ENCODE measurements around the gene CSMD2. TPM values are rescaled to one million over a fixed set of nuclear protein-coding genes. Genes with fewer than 3 reads are reported as not detected.

The CSMD2 gene
- total RNA-seq = under 1 TPM in 3 of 4 donors, not detected in 1; 0.16 to 1.00 (median 0.27) TPM

- Histone ChIP-seq H3K27ac (peak within 1 kb of the TSS in 1 of 4 donors; percentile 30), H3K4me1 (peaks cover 0 to 34% (median 17%) of the 10 kb centered on the region in 4 donors), H3K36me3 (no peaks in the 10 kb centered on the region), H3K4me3 (peak within 1 kb of the TSS in 3 of 4 donors; percentile 20 to 42 (median 24)), H3K9me3 (no peaks in the 10 kb centered on the region), H3K27me3 (peaks cover 92% of the 10 kb centered on the region)
- in situ Hi-C loops (cut with MboI; ENCODE audit: low pct_ligation_motif_present in 1 of 4, low pct_unique_long_range_greater_than_20kb in 1 of 4, low sequenced_read_pairs in 3 of 4) (loop anchor here in 1 of 4 donors (25.0 kb wide), 1 partner anchor 528 kb away; no protein-coding TSS in a partner anchor), intact Hi-C loops (cut with DNase I; ENCODE audit: low total_unique reads) (loop anchor here (10.0 kb wide), 1 partner anchor 530 kb away; no protein-coding TSS in a partner anchor)
- no peak for TF ChIP-seq EP300 (IDR thresholded peaks at IDR 0.05; ENCODE audit: low read depth)
- no peak for TF ChIP-seq POLR2A (IDR thresholded peaks at IDR 0.05)
- TF ChIP-seq POLR2AphosphoS5 (IDR thresholded peaks at IDR 0.05) = no peak
- TF ChIP-seq CTCF (IDR thresholded peaks at IDR 0.05) = no peak
- 6% methylated on average over 63 of the region's 78 CpGs; no CpG with 5 or more reads in 1 of the 2 donors for WGBS, 2 donors (ENCODE audit: low coverage in 1 of 2)
- DNase-seq = no peak
Measured at GRCh38 chr1:34164771-34165391, at the start of gene CSMD2. Gene CSMD2 (minus strand): TSS chr1:34165230. CDS start chr1:34165097, 133 bp downstream.

- H3K36me3 ChIP-seq = no peaks in the 10 kb centered on the region
- no peak overlapping the region for H3K27ac ChIP-seq
- no peaks in the 10 kb centered on the region for H3K4me1 ChIP-seq
- H3K9me3 ChIP-seq = no peaks in the 10 kb centered on the region
- DNase-seq = no peak
- TF ChIP-seq POLR2AphosphoS5 (IDR thresholded peaks at IDR 0.05) (no peak), EP300 (IDR thresholded peaks at IDR 0.05; ENCODE audit: low read depth) (no peak), POLR2A (IDR thresholded peaks at IDR 0.05) (no peak), CTCF (IDR thresholded peaks at IDR 0.05) (no peak)
- WGBS, 2 donors (ENCODE audit: low coverage in 1 of 2) = 47 to 54% methylated on average over 3 of the region's 3 CpGs
- no peaks in the 10 kb centered on the region for H3K27me3 ChIP-seq
- in situ Hi-C loops (cut with MboI; ENCODE audit: low pct_ligation_motif_present in 1 of 4, low pct_unique_long_range_greater_than_20kb in 1 of 4, low sequenced_read_pairs in 3 of 4) = no loop called here
- H3K4me3 ChIP-seq = no peak overlapping the region
- intact Hi-C loops (cut with DNase I; ENCODE audit: low total_unique reads) = no loop called here
Measured at GRCh38 chr1:34213956-34214355, 48.9 kb upstream of the CSMD2 start.

- Histone ChIP-seq H3K36me3 (no peaks in the 10 kb centered on the region), H3K27ac (no peak overlapping the region), H3K9me3 (no peaks in the 10 kb centered on the region), H3K27me3 (no peaks in the 10 kb centered on the region), H3K4me3 (no peak overlapping the region), H3K4me1 (no peaks in the 10 kb centered on the region)
- in situ Hi-C loops (cut with MboI; ENCODE audit: low pct_ligation_motif_present in 1 of 4, low pct_unique_long_range_greater_than_20kb in 1 of 4, low sequenced_read_pairs in 3 of 4) = no loop called here
- intact Hi-C loops (cut with DNase I; ENCODE audit: low total_unique reads) = no loop called here
- no peak for DNase-seq
- TF ChIP-seq POLR2A (IDR thresholded peaks at IDR 0.05) = no peak
- 89% methylated on average over 4 of the region's 4 CpGs; no CpG with 5 or more reads in 1 of the 2 donors for WGBS, 2 donors (ENCODE audit: low coverage in 1 of 2)
Measured at GRCh38 chr1:34212673-34213072, 47.6 kb upstream of the CSMD2 start.

- no peak for TF ChIP-seq POLR2A (IDR thresholded peaks at IDR 0.05)
- no peak for TF ChIP-seq CTCF (IDR thresholded peaks at IDR 0.05)
- no peak for TF ChIP-seq POLR2AphosphoS5 (IDR thresholded peaks at IDR 0.05)
- TF ChIP-seq EP300 (IDR thresholded peaks at IDR 0.05; ENCODE audit: low read depth) = no peak
- Histone ChIP-seq H3K4me3 (no peak overlapping the region), H3K27me3 (no peaks in the 10 kb centered on the region), H3K9me3 (no peaks in the 10 kb centered on the region), H3K4me1 (no peaks in the 10 kb centered on the region), H3K27ac (no peak overlapping the region), H3K36me3 (no peaks in the 10 kb centered on the region)
- 80 to 85% methylated on average over 1 of the region's 1 CpG for WGBS, 2 donors (ENCODE audit: low coverage in 1 of 2)
- intact Hi-C loops (cut with DNase I; ENCODE audit: low total_unique reads) (no loop called here), in situ Hi-C loops (cut with MboI; ENCODE audit: low pct_ligation_motif_present in 1 of 4, low pct_unique_long_range_greater_than_20kb in 1 of 4, low sequenced_read_pairs in 3 of 4) (no loop called here)
- DNase-seq = no peak
Measured at GRCh38 chr1:34199927-34200326, 34.9 kb upstream of the CSMD2 start.

Measured in transverse colon (tissue), 4 donors.